HEK293T (cell line): ENCODE measurements around the gene KSR2.

Experiments used
- CTCF ChIA-PET: fragments of 350-600 bp; formaldehyde crosslinking; extraction: SDS; loops from one replicate; lab custom pipeline; 2021; ENCODE audit warnings: antibody characterized with exemption, inconsistent platforms; lab: Yijun Ruan, JAX
- POLR2A ChIA-PET: fragments of 350-600 bp; formaldehyde crosslinking; extraction: SDS; loops from one replicate; lab custom pipeline; 2020; ENCODE audit warnings: antibody characterized with exemption, inconsistent platforms; lab: Yijun Ruan, JAX
- DNase-seq: peaks from one replicate; pipeline ENCODE4 v3.0.0; 2012; ENCODE audit warnings: mixed read lengths; ENCODE audit errors: extremely low spot score
- ARNT ChIP-seq: fragments of 450-650 bp; IDR thresholded peaks from 2 replicates; pipeline ENCODE4 v1.6.1; 2017; ENCODE audit warnings: mild to moderate bottlenecking
- BHLHE40 ChIP-seq: fragments of 450-650 bp; IDR thresholded peaks from 2 replicates; pipeline ENCODE4 v1.6.1; 2016; ENCODE audit warnings: mild to moderate bottlenecking, moderate library complexity, borderline replicate concordance
- CTBP1 ChIP-seq: fragments of 450-650 bp; IDR thresholded peaks from 2 replicates; pipeline ENCODE4 v1.6.1; 2016; ENCODE audit warnings: borderline replicate concordance
- ELF4 ChIP-seq: fragments of 450-650 bp; IDR thresholded peaks from 2 replicates; pipeline ENCODE4 v1.6.1; 2017; ENCODE audit warnings: antibody characterized with exemption
- FOXA1 ChIP-seq: fragments of 450-650 bp; IDR thresholded peaks from 2 replicates; pipeline ENCODE4 v1.6.1; 2016; ENCODE audit warnings: mild to moderate bottlenecking
- FOXK2 ChIP-seq: fragments of 450-650 bp; IDR thresholded peaks from 2 replicates; pipeline ENCODE4 v1.6.1; 2016; ENCODE audit warnings: mild to moderate bottlenecking
- FOXM1 ChIP-seq: fragments of 450-650 bp; IDR thresholded peaks from 2 replicates; pipeline ENCODE4 v1.6.1; 2017; ENCODE audit warnings: mild to moderate bottlenecking, borderline replicate concordance
- HDGF ChIP-seq: fragments of 450-650 bp; IDR thresholded peaks from 2 replicates; pipeline ENCODE4 v1.6.1; 2017; ENCODE audit warnings: antibody characterized with exemption, borderline replicate concordance
- L3MBTL2 ChIP-seq: fragments of 450-650 bp; conservative IDR thresholded peaks from 2 replicates; pipeline ENCODE4 v1.6.1; 2016; ENCODE audit warnings: mild to moderate bottlenecking
- LEF1 ChIP-seq: fragments of 450-650 bp; IDR thresholded peaks from 2 replicates; pipeline ENCODE4 v1.6.1; 2017; ENCODE audit warnings: mild to moderate bottlenecking, borderline replicate concordance
- NFRKB ChIP-seq: fragments of 450-650 bp; IDR thresholded peaks from 2 replicates; pipeline ENCODE4 v1.6.1; 2016; ENCODE audit warnings: mild to moderate bottlenecking, moderate library complexity
- PKNOX1 ChIP-seq: fragments of 450-650 bp; IDR thresholded peaks from 2 replicates; pipeline ENCODE4 v1.6.1; 2016
- SP1 ChIP-seq: fragments of 450-650 bp; IDR thresholded peaks from 2 replicates; pipeline ENCODE4 v1.6.1; 2017
- SUZ12 ChIP-seq: fragments of 450-650 bp; IDR thresholded peaks from 2 replicates; pipeline ENCODE4 v1.6.1; 2016; ENCODE audit warnings: mild to moderate bottlenecking
- TARDBP ChIP-seq: fragments of 450-650 bp; IDR thresholded peaks from 2 replicates; pipeline ENCODE4 v1.6.1; 2016
- ZNF384 ChIP-seq: fragments of 450-650 bp; IDR thresholded peaks from 2 replicates; pipeline ENCODE4 v1.6.1; 2016

Gene KSR2

GRCh38 chr12:117441751-117442150 lies 527.0 kb downstream of the KSR2 start:
- ChIA-PET POLR2A (no interaction called here), CTCF (no interaction called here)
- TF ChIP-seq FOXM1 (no peak), ELF4 (no peak), FOXK2 (no peak), TARDBP (no peak), BHLHE40 (no peak), FOXA1 (no peak), CTBP1 (no peak), SP1 (no peak), SUZ12 (no peak), ZNF384 (no peak), PKNOX1 (no peak), NFRKB (no peak), ARNT (no peak), HDGF (no peak), L3MBTL2 (no peak), LEF1 (no peak)
- no peak for DNase-seq

GRCh38 chr12:117440384-117440783 lies 528.4 kb downstream of the KSR2 start:
- POLR2A ChIA-PET, result no interaction called here
- no peak for TF ChIP-seq HDGF
- TF ChIP-seq ARNT, result no peak
- TF ChIP-seq LEF1, result no peak
- no peak for TF ChIP-seq FOXA1
- no peak for TF ChIP-seq SUZ12
- no peak for TF ChIP-seq L3MBTL2
- TF ChIP-seq FOXM1, result no peak
- TF ChIP-seq ELF4, result no peak
- TF ChIP-seq FOXK2, result no peak
- TF ChIP-seq PKNOX1, result no peak
- TF ChIP-seq BHLHE40, result no peak
- CTCF ChIA-PET, result no interaction called here
- no peak for DNase-seq

GRCh38 chr12:117439531-117440001 lies 529.2 kb downstream of the KSR2 start:
- POLR2A ChIA-PET, result no interaction called here
- DNase-seq, result no peak
- CTCF ChIA-PET, result interaction anchor here (0.8 kb wide), 1 partner anchor 50 kb away, joined by 6 read pairs; no protein-coding TSS in a partner anchor

GRCh38 chr12:117438809-117439208 lies 530.0 kb downstream of the KSR2 start:
- CTCF ChIA-PET, result interaction anchor here (0.8 kb wide), 1 partner anchor 50 kb away, joined by 6 read pairs; no protein-coding TSS in a partner anchor
- TF ChIP-seq LEF1, result no peak
- no peak for TF ChIP-seq SUZ12
- TF ChIP-seq HDGF, result no peak
- no peak for TF ChIP-seq TARDBP
- TF ChIP-seq L3MBTL2, result no peak
- TF ChIP-seq ZNF384, result no peak
- TF ChIP-seq BHLHE40, result no peak
- no peak for TF ChIP-seq FOXM1
- TF ChIP-seq FOXA1, result no peak
- TF ChIP-seq ELF4, result no peak
- TF ChIP-seq FOXK2, result no peak
- no peak for TF ChIP-seq SP1
- TF ChIP-seq CTBP1, result no peak
- no peak for DNase-seq
- POLR2A ChIA-PET, result no interaction called here

More at GRCh38 chr12:117439531-117440001, 529.2 kb downstream of the KSR2 start:
- no peak for TF ChIP-seq TARDBP
- no peak for TF ChIP-seq PKNOX1
- TF ChIP-seq FOXA1, result no peak
- TF ChIP-seq ZNF384, result no peak
- no peak for TF ChIP-seq ARNT
- TF ChIP-seq FOXK2, result no peak
- no peak for TF ChIP-seq L3MBTL2
- TF ChIP-seq BHLHE40, result no peak

- no peak for DNase-seq
- POLR2A ChIA-PET, result no interaction called here
- TF ChIP-seq PKNOX1 (no peak), SUZ12 (no peak)
- CTCF ChIA-PET, result interaction anchor here (0.5 kb wide), 1 partner anchor 15 kb away, joined by 7 read pairs; no protein-coding TSS in a partner anchor
These were observed 531.1 kb downstream of the KSR2 start for GRCh38 chr12:117437516-117438255.
